GM18502 (cell line): ENCODE results near the gene ARVCF.

Experiments
- ATAC-seq: cut with Tn5 transposase; IDR thresholded peaks from one replicate; pipeline ENCODE4 v1.9.1; 2021; ENCODE audit warnings: mild to moderate bottlenecking; ENCODE audit not compliant: unreplicated experiment, poor library complexity

The ARVCF gene

DNA sequence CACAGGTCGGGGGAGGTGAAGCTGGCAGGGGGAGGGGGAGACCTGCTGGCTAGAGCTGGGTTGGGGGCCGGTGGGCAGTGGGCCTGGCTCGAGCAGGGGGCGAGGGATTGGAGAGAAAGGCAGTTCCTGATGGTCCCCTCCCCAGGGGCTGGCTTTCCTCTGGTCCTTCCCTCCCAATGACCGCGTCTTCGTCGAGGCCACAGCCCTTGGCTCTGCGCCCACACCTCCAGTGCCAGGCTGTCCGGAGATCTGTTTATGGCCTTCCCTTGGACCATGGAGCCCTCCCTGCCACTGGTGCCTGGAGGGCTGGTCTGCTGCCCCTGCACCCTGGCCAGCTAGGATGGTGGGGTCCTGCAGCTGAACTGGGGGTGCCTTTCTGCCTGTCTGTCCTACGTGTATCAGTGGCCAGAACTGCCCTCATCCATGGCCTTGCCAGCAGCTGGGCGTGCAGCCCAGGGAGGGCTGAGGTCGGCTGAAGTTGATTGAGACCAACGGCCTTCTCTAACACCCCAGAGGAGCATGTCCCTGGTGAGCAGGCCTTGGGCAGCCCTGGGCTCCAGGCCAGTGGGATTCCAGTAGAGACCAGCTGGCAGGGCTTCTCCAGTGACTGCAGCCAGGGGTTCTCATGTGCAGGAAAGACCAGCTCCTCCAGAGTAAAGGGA lies 16.6 kb upstream of the ARVCF start:
- no peak for ATAC-seq

DNA sequence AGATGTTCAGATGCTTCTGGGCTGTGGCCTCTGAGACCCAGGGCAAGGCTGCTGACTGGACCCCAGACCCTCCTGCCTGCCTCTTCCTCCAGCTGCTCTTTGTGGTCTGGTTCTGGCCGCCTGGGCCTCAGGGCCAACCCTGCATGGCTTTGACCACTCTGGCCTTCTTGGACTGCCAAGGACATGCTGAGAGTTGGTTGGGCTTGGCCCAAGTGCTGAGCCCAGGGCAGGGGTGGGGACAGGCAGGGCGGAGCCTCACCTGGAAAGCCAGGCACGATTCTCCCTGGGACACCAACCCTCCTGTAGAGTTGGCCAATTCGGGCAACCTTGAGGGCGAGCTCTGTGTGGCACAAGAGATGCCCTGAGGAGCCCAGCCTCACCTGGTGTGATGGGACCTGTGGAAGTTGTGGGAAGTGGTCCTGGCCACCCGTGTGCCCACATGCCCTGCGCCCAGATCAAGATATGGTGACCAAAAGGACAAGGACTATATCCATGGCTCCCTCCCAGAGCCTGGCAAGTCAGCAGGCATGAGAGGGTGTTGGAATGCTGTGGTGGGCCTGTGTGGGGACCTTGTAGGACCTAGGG lies 15.9 kb upstream of the ARVCF start:
- ATAC-seq: no peak

DNA sequence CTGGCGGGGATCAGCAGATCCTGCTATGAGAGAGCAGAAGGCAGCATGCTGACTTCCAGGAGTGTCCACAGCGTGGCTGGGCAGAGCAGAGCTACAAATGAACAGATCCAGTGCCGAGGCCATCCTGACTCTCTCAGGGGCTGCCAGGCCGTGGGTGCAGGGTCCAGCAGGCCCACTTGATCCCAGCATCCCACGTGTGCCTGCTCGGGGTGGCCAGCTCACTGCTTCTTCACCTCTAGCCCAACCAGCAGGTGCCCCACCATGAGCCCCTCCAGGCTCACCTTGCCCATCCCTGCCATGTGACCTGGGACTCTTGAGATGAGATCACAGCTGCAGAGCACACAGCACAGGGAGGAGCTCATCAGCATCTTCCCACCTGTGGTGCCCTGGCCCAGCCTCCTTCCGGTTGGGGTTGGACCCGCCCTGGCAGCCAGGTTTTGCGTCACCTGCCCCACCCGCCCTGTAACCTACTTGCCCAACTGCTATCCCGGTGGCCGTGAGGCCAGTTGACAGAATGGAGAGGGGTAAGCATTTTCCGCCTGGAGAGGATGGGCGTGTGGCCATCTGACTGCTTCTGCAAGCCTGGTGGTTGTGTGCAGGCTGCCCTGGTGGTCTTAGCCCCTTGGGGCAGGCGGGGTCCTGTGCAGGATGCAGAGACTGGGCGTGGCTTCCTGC lies 15.2 kb upstream of the ARVCF start:
- no peak for ATAC-seq

DNA sequence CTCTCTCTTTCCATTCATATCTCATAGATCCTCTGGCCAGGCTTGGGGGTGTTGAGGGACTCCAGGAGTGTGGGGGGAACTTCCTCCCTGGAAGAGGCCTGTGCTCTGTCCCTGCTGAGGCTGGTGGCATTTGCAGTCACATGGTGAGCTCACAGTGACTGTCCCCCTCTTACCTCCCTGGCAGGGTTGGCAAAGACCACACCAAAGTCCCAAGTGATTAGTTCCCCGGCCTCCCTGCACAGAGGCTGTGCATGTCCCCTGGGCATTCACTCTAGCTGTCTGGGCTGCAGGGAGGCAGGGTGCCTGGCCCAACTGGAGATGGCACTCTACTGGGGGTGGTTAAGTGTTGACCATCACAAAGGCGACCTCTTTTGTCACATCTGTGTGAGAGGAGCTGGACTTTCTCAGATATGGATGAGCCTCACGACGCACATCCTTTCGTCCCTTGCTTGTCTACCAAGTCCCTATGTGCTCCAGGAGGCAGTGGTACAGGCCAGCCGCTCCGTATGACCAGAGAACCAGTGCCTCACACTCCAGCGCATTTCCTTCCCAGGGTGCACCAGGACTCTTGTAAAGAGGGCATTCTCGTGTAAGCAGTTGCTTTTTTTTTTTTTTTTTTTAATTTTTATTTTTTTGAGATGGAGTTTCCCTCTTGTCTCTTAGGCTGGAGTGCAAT lies 13.1 kb upstream of the ARVCF start:
- no peak for ATAC-seq

DNA sequence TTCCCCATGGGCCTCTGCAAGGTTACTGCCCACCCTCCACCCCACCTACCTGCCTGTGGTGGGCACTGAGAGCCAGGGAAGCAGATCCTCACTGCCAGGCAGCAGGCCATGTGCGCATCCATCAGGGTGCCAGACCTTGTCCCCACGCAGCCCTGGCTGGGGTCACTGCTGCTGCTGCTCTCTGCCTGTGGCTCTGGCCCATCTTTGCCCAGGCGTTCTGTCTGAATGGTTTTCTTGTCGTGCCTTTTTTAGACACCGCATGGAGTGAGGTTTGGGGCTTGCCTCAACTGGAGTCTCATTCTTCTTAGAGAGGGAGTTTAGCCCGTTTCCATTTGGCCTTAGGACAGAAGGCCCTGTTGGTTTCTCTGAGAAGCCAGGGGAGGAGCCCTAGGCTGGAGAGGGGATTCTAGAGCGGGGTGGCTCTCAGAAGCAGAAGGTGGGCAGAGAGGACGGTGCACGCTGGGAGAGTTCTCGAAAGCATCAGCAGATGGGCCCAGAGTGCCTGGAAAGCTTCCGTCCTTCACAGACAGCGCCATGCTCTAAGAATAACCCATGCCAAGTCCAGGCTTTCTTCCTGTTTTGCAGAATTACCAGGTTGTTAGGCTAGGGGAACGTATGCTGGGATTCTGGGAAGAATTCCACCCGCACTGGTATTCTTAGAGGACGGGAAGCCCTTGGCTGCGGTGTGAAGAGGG lies 12.4 kb upstream of the ARVCF start:
- ATAC-seq: no peak

DNA sequence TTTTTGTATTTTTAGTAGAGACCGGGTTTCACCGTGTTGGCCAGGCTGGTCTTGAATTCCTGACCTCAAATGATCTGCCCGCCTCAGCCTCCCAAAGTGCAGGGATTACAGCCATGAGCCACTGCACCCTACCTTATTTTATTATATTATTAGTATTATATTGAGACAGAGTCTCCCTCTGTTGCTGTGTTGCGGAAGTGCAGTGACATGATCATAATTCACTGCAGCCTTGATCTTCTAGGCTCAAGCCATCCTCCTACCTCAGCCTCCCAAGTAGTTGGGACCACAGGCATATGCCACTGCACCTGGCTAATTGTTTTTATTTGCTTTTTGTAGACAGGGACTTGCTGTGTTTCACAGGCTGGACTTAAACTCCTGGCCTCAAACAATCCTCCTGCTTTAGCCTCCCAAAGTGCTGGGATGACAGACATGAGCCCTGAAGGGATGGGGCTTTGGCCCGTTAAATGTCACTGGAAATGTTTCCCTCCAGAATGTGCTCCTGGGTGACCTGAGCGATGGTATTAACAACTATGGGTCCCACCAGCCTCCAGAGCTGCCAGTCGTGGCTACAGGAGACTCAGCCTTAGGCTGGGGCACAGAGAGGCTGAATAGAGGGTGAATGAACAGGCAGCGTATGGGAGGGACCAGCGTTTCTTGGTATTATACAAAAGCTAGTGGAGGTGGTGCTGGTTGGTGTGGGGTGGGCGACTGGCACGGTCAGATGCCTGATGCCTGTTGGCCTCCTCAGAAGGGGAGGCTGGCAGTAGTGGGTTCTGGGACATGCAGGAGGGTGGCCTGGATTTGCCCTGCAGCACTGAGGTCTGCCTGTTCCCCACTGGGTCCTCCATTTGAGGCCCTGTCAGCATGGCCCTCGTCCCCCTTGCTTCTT lies 11.6 kb upstream of the ARVCF start:
- ATAC-seq: no peak

DNA sequence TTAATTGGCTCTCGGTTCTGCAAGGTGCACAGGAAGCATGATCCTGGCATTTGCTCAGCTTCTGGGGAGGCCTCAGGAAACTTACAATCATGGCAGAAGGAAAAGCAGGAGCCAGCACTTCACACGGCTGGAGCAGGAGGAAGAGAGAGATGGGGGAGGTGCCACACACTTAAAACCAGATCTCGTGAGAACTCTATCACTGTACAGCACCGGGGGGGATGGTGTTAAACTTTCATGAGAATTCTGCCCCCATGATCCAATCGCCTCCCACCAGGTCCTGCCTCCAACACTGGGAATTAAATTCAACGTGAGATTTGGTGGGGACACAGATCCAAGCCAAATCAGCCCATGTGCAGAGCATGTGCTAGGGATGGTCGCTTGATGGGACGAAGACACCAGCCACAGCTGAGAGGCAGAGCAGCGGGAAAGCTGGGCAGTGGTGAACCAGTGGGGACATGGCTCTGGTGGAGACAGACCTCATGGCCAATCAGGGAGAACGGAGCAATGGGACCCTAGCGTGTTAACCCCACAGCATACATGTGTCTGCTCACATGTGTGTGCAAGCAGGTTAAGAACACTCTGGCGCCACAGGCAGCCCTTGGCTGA lies 10.5 kb upstream of the ARVCF start:
- no peak for ATAC-seq

DNA sequence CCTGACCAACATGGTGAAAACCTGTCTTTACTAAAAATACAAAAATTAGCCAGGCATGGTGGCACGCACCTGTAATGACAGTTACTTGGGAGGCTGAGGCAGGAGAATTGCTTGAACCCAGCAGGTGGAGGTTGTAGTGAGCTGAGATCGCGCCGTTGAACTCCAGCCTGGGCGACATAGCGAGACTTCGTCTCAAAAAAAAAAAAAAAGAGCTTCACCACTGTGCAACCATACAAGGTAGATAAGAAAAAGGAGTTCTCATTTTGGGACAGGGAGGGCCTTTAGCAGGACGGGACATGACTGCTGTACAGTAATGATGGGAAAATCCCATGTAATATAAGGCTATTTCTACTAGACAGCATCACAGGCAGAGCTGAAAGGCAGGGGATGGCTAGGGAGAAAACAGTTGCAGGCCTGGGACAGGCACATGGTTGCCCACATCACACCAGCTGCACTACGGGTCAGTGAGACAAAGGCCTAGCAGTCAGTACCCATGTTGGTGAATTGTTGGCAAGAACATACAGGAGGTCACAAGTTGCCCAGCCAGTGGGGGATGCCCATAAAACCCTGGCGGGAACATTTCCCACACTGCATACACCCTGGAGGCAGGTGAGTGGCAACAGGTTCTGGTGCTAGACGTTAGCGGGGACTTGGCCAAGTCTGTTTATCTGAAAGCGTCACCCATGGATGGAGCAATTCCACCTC lies 9.7 kb upstream of the ARVCF start:
- no peak for ATAC-seq

DNA sequence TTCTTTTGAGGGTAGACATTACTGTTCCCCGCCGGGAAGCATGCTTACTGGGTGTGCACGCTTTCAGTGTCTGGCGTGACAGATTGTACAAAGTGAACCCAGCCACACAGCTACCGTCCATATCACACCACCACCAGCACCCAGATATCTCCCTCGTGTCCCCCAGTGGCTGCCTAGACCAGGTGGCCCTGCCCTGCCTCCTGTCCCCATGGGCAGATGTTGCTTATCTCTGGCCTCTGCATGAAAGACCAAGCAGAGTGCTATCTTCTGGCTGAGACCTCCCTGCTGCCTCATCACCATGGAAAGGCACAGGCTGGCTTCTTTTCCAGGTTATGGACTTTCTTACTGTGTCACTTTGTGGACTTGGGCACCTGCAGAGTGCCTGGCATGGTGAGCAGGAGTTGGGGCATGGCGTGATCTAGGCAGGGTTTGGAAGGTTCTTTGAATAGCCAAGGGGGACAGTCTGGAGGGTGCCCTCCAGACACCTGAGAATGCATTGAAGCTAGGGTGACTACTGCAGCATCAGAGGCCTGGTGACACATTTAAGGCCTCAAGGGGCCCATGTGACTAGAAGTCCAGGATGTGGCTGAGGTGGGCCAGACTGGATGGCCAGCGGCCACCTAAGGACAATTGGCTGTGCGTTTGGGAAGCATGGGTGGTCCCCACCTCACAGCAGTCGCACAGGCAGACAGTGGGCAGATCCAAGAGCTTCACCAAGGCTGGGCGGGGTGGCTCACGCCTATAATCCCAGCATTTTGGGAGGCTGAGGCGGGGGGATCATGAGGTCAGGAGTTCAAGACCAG lies 9.0 kb upstream of the ARVCF start:
- ATAC-seq: no peak

DNA sequence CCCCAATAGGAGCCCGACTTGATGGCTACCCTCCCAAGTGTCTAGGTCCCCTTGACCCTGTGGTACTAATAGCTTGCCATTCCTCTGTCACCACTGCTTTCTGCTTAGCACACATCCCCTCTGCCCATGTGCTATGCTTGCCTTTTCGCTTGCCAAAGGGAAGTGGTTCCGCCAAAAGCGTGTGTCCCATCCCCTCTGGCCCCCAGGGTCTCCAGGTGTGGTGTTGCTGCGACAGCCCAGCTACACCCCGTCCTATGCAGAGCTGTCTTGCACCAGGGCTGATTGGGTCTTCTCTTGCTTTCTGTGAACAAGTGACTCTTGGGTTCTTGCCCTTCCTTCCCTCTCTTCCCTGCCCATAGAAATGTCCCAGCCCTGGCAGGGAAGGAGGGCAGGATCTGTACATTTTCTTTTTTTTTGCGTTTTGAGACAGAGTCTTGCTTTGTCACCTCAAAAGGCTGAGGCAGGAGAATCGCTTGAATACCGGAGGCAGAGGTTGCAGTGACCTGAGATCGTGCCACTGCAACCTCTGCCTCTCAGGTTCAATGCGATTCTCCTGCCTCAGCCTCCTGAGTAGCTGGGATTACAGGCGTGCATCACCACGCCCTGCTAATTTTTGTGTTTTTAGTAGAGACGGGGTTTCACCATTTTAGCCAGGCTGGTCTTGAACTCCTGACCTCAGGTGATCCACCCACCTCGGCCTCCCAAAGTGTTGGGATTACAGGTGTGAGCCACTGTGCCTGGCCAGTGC lies 8.2 kb upstream of the ARVCF start:
- ATAC-seq: no peak

DNA sequence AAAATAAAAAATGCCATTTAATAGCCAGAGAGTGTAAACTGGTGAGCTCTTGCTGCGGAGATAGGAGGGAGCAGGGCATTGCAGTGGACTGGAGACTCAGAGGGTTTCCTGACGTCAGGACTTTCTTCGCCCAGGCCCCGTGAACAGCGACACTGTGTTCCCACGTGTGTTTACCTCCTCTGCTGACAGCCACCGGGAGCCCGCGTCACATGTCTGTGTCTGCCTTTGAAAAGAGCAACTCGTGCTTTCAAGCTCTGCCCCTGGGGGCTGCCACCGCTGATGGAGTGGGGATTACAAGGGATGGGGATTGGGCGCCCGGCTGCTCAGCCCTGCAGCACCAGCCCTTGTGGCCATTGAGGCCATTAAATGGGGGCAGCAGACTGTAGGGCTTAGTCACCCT lies 7.6 kb upstream of the ARVCF start:
- no peak for ATAC-seq

DNA sequence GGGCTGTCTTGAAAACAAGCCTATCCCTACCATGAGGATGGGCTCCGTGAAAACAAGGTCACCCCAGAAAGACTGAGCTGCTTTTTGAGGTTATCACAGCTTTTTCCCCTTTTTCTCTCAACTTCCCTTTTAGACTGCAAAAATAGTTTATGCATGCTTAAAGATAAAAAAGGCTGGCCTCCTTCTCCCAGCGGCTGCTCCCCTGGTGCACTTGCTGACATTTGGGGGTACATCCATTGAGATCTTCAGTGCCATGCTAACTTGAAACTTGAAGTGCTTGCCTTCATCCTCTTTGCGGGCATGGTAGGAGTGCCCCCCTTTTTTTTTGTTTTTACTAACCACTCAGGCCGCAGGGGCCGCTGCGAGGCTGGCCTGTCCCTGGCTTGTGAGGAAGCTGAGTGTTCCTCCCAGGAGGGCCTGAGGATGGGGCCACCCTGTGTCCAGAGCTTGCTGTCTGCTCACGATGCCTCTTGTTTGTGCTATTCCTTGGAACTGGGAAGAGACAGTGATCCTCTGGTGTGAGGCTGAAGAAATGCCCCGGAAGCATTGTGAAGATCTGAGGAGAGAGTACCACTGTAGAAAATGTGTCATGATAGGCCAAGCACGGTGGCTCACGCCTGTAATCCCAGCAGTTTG lies 6.5 kb upstream of the ARVCF start:
- no peak for ATAC-seq

DNA sequence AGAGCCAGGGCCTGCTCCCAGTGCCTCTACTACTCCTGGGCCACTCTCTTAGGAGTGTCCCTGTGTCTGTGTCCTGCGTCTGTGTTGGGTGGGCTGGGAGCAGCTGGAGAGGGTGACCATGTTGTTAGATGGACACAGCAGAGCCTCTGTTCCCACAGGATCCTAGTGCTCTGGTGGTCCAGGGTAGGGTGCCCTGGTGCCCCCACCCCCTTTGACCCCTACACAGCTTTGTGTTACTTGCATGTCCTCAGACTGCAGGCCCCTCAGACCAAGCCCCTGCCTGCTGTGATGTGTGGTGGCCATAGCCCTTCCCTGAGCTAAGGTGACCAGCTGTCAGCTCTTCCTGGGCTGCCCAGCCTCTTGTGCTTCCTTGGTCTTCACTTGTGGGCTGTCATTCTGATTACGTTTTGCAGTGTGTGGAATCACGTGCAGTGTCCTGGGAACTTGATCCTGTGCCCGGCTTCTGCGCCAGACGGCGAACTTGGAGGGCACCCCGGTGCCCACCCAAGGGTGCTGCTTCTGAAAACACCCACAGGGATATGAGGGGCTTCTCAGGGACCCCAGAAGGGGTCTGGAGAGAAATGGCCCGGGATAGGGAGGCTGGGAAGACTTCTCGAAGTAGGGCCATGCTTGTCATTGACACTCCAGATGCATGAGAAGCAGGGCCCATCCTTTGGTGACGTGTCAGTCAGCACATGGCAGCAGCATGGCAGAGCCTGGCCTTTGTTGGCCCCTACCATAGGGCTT lies 5.8 kb upstream of the ARVCF start:
- ATAC-seq: no peak

DNA sequence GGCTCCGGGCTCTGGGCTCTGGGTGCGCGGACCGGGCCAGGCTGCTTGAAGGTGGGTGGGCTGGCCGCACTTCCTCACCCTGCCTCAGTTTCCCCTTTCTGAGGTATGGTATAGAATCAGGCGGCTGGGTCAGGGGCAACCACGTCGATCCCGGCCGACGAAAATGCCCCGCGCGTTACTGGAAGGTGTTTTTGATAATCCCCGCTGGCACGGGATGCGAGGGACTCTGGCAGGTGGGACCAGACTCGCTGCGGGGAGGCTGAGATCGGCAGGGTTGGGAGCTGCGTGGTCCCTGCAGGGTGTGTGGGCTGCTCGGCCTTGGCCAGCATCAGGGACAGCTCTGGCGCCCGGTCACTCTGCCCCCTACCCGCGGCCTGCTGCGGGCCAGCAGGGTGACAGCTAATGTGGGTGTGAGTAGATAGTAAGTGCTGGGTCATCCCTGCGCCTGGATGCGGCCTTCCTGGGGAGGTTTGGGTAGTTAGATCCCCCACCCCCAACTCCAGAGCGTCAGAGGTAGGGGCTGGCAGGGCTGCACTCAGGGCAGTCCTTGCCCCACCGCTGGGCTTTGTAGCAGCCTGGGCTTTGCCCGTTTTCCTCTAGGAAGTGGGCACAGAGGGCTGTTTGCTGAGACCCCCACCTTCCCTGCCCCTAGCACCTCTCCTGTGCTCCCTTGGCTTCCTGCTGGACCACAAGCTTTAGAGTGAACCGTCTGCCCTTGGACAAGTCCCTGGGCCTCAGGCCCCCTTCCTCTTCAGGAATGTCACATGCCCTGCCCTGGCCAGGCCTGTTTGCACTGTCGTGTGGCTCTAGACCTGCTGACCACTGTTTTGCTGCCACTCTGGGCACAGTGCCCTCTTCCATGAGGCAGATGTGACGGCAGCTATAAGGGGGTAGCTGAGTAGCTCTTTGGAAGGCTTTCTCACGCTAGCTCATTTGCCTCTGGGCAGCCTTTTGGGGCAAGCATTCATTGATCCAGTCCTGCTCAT lies 4.9 kb upstream of the ARVCF start:
- peak; percentile 18 for ATAC-seq
